A204.1 (cell line): Measurements from ENCODE around the gene GPC3.
"Not testable (repeated sequence)": the region's sequence is repeated elsewhere in the genome, so short reads cannot be mapped to it uniquely, and the experiment has no call there.

Source experiments
- FAIRE-seq: peaks from 2 replicates; lab custom pipeline; 2012; peaks lifted over from hg19 to GRCh38; lab: Jason Lieb, UNC

Gene GPC3

DNA sequence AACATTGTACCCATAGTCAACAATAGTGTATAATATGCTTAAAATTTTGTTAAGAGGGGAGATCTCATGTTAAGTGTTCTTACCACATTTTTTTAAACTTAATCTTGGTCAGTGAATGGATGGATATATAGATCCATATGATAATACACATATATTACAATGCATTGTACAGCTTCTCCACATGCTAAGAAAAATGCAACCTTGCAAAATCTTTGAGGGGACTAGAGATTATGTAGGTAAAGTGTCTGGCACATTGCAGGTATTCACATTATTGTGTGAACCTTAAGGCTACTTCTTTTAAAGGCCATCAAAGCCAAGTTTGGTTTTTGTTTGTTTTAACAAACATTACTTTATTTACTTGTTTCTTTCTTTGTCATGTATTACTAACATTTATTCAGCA lies 10.4 kb upstream of the GPC3 start:
- FAIRE-seq, result no peak

DNA sequence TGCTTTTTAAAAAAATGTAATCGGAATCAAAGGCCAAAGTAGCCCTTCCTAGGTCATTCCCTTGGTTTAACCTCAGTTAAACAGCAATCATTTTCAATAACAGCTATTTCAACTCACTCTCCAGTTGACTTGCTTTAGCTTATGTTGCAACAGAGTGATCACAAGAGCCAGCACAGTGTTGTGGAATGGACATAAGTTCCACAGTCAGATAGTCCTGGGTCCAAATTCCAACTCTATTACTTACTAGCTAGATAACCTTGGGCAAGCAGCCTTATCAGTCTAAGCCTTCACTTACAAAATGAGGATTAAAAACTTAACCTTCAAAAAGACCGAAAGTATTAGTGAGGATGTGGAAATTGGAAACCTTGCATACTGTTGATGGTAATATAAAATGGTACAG lies 9.2 kb upstream of the GPC3 start:
- FAIRE-seq, result no peak

DNA sequence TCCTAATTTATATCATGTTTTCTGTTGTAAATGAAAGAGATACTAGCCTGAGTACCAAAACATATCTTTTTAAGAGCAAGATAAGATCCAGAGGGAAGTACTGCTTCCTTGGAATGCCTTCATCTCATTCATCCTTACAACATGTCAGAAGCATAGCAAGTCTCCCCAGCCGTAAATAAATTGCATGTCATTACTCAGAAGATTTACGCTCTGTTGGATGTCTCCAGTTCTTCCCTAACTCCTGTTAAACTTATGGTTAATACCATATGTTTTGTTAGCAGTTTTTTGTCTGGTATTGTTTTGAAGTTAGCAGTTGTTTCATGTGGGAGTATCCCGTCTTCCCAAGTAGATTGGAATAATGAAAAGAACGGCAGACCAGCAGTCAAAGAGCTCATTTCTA lies 7.5 kb upstream of the GPC3 start:
- FAIRE-seq, result no peak

DNA sequence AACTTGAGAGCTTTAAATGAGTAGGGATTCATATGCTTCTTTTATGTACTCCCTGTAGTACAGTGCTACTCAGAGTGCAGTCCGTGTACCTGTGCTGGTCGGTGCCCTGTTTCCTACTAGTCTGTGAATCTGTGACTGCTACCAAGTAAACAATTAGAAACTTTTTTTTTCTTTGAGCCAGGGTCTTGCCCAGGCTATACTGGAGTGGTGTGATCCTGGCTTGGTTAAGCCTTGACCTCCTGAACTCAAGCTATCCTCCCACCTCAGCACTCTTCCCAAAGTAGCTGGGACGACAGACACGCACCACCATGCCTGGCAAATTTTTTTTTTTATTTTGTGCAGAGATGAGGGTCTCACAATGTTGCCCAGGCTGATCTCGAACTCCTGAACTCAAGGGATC lies 6.4 kb upstream of the GPC3 start:
- no peak for FAIRE-seq

DNA sequence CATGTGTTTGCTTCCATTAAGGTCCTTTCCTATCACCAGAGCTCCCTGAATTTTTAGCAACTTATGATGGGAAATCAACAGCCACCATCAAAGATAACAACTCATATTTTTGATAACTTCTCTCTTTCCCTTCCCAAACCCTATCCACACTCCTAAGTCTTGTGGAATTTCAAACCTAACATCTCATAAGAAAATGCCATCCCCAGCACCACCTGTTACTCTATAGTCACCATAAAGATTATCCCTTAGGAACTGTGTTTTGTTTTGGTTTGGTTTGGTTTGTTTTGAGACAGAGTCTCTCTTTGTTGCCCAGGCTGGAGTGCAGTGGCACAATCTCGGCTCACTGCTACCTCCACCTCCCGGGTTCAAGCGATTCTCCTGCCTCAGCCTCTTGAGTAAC lies 5.7 kb upstream of the GPC3 start:
- FAIRE-seq, result not testable (repeated sequence)

DNA sequence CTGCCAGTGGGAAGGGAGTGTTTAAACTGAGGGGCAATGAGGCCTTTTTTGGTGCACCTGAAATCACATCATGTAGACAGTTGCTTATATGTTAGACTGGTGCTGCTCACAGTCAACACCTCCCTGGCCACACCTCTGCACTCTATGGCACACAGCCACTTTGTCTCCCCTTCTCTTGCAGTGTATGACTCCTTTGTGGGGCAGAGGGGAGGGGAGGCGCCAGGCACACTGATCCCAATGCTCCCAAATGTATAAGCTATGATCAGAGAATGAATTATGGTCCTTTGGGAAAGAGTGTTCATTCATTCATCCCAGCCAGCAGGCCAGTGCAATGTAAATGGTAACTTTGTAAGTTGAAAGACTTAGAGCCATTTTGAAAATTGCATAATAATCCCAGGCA lies 4.6 kb upstream of the GPC3 start:
- no peak for FAIRE-seq

DNA sequence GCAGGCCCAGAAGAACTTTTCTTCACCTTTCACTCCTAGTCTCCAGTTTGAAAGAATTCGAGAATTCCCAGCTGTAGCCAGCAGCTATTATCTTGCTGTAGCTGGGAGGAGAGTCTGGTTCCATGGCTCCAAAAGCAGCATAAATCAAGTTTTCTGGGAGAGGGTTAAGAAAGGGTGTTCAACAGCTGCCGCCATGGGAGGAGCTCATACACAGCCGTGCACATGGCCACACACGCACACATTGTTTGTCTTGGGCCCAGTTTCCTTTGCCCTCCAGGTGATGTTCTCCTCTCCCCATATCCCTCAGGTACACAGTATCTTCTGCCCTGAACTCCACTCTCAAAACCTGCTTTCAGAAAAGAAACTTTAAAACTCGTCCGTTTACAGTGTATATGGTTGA lies 4.1 kb upstream of the GPC3 start:
- FAIRE-seq, result no peak

DNA sequence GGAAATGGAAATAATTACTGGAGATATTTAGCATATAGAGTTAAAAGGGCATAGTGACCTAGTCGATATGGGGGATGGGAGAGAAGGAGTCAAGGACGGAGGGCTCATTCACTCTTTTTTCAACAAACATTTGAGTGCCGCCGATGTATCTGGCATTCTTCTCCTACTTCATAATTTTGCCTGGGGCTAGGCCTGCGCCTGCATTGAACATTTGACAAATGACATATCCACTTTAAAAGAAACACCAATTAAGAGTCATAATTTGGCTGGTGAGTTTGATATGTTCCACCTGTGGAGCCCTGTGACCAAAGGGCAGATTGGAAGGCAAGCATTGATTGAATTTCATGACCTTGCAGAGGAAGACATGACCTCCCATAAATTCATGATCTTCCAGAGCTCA lies 2.6 kb upstream of the GPC3 start:
- no peak for FAIRE-seq

DNA sequence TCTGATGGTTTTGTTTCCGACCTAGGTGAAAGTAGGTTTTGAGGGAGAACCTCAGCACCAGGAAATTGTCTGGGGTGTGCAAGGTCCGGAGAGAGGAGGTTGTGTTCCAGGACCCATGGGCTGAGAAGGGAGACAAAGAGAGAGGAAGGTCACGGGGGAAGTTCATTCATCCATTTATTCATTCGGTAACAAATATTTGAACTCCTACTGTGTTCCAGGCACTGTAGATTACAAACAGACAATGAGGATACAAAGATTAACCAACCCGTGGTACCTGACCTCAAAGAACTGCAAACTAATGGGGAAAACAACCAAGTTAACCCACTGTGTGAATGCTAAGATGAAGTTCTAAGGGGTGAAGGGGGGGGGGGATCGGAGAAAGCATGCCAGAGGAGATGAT lies 1.8 kb upstream of the GPC3 start:
- FAIRE-seq, result no peak

DNA sequence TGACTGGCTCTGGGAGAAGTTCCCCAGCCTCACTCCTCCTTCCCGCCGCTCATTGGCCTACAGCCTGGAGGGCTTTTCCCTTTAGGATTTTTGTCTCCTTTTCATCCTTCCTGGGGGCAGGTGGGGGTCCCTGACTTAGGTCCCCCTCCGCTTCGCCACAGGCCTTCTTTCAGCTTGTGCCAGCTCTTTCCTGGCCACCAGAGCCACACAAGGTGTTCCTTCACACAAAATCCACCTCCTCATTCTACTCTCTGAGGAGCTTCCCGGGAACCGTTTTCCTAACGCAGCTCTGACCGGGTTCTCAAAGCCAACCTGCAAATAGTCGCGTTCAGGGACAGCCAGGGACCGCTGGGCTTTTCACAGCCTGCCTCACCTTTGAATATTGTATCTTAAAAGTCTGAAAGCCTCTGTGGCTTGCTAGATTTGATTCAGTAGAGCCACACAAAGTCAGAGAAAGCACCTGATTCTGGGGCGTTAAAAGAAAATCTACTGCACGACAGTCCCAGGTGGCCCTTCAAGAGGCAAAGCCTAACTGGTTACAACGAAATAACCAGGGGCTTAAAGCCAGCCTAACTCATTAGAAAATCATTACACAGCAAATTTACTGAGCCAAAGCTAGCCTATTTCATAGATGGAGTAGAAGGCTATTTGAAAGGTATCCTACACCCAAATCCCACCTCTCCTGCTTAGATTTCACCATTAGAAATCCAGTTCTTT lies 731 bp upstream of the GPC3 start:
- FAIRE-seq, result no peak

DNA sequence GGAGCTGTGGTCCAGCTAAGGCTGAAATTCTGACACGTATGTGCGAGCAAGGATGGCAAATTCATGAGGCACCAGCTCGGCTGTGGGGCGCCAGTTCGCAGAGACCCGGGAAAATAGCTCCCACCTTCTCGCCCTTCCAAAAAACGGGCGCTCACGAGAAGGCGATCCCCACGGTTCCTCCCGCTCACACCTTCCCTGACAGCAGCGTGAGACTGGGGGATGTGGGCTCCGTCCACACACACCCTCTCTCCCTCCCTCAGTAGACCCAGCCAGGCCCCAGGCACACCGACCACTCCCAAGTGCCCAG lies 584 bp downstream of the GPC3 start:
- FAIRE-seq, result no peak

DNA sequence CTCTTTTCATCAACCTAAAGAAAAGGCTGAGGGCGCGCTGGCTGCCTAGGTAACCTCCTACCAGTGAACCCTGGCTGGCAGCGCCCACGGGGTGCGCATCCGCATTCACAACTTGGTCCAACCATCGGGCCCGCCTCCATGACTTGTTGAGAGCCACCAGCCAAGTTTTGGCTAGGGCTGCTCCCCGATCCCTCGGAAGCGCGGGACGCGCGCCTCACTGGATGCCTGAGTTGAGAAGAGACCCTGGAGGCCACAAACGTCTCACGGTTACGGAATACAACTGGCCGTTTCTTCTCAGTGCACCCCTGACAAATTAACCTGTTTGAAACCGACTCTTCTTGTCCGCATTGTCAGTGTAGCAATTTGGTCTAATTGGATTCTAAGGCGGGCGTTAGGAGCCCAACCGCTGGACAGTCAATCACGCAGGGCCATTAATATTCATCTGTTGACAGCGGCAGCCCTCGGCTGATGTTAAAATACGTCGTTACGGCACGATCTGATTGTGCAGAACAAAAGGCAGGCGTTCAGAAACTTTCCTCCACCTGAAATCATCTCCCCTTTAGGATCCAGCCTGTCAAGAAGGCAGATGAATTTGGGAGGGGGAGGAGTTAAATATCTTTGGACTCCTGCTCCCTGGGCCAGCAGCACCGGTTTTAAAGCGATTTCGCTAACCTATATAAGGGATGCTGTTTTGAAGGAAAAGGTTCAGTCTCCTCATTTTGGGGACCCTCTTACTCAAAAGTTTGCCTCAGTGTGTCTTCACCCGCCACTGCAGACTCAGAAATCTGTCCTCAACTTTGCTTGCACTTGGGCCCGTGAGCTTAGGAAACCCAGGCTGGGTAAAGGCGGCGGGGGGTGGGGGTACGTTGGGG lies 1.2 kb downstream of the GPC3 start:
- FAIRE-seq, result no peak

DNA sequence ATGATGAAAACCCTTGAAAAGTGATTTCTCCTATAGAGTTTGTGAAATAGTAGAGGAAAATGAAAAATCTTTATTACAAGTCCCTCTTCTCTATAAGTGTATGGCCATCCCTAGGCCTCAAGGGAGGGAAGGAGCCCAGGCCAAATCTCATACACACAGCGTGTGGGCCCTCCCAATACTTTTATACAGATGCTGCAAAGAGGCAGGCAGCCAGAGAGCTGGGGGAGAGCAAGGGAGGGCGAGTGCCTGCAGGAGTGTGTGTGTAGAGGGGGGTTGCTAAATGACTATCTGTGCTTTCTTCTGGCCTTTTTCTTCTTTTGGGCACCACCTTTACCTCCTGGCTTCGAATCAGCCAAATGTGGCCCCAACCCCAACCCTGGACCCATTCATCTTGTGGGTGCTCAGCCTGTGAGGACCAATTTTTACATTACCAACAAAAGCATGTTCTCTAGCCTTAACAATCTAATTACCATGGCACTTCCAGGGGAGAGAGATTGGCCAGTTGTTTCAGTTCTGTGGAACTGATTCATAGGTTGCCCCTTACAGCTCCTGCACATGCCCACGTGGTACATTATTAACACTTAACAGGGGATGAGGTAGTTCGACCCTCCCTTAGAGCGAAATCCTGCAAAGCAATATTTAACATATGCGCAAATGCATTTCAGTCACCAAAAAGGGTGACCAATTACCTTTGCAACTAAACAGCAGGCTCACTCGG lies 2.0 kb downstream of the GPC3 start:
- no peak for FAIRE-seq

DNA sequence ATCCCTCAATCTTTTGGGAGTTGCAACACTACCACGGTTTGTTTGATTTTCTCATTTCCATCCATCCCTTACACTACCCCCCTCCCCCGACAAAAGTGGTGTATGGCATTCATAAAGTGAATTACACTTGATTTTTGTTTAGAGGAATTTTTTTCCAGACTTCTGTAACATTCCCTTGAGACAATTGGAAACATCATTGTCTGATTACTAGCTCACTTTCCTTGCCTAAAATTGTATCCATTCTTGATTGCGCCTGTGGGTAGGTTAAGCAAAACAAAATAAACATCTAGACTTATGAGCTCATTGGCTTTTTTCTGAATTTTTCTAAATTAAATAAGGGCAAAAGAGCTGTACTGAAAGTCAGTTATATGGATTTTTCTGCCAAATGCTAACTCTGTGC lies 3.5 kb downstream of the GPC3 start:
- FAIRE-seq, result no peak

DNA sequence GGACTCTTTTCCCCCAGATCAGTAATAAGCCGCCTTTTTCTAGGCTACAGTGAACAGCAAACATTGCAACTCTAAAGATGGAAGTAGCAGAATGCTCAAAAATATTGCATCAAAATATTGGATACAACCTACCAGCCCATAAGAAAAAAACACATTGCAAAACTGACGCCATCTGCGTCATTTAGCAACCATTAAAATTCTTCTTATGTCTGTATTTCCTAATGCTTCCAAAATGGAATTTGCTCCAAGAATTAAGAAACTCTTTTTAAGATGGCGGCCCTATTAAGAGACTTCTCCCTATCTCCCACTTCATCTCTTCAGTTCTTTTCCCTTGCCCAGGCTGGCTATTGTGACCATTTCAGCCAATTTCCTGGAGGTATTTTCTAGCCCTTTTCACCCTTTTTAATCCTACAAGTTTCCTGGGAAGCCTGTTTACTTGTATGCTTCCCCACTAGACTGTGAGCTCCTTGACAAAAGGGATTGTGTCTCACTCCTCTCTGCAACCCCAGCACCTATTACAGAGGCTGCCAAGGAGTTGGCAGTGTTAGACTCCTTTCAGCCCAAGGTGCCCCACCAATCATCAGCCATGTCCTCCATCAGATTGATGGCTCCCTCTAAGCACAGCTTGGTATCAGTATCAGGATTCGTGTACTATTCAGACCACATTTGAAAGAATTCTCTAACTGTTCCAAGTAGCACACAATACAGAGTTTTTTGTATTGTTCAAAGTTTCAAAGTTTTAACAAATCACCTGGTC lies 4.4 kb downstream of the GPC3 start:
- no peak for FAIRE-seq

DNA sequence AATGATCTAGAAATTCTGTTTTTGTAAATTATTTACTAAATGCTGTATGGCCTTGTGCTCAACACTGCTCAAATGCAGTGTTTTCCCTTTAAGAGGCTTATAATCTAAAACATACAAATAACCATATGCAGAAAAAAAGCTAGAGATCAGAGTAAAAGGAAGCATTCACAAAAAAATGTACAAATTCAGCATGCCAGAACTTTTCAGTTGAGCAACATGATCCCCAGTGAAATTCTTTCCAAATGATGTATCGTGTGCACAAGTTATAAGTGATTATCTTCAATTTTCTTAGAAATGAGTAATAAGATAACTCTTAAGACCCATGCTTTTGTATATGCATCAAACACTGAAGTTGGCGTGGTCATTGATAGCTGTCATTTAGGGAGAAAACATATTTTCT lies 5.0 kb downstream of the GPC3 start:
- FAIRE-seq, result no peak

DNA sequence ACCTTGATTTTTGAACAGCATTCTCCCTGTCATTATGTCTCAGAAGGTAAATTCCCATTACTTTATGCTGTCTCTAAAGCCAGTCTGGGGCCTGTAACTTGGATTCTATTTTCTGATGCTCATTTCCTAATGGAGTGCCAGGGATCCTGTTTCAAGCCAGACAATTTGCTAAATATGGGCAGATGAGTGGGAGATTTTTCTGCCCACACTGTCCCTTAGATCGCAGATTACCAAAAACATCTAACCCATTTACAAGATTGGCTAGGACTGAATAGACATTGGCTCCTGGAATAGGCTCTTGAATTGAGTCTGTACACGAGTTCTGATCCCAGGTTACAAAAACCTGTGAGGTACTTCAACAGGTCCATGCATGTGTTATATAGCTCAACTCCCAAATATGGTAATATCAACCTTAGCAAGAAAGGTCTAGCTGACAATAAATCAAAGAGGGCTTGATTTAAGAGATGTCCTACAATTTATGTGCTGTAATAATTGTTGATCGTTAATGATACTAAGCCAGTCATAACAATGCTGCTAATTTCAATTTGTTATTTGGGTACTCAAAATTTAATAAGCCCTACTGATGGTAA lies 5.7 kb downstream of the GPC3 start:
- FAIRE-seq, result no peak

DNA sequence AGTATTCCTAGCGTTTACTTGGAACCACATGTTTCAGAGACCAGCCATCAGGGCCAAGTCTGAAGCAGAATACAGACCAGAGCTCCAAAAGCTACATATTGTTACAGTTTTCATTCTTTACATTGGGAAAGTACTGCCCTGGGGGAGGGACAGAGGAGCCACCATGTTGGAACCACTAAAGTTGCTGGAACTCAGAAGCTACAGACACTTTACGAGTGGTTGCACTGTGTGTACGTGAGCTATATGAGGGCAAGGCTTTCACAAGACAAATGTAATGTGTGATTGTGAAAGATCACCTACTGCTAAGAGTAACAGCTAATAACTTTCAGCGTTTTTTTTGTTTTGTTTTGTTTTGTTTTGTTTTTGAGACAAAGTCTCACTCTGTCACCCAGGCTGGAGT lies 11.7 kb downstream of the GPC3 start:
- no peak for FAIRE-seq

DNA sequence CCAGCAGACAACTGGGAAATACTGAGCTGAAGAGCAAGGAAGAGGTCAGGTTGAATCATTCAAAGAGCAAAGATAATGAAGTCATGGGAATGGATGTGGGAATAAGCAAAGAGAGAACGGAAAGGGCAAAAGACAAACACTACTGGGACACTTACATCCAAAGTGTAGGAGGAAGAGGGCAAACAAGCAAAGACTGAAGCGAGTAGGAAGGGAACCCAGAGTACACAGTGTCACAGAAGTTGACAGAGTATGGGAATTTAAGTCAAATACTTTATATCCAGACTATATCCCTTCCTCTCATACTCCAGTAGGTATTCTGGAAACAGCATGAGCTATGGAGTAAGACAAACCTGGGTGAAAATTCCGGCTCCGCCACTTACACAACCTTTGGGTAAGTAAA lies 12.5 kb downstream of the GPC3 start:
- no peak for FAIRE-seq

DNA sequence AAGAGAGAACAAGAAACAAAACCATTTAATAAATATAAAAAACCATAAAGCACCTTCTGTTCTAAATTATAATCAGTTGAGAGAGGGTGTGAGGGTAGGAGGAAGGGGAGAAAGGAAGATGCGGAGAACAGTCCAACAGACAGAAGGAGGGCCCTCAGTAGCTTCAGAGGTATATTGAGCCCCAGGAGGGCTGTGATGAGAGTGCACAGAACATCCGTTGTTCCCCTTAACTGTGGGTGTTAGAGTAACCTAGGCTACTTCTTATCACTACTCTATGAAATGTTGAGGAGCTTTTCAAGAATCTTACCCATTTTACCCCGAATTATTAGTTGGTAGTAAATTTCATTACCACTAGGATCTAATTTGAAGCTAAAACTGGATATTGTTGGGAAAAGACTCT lies 13.8 kb downstream of the GPC3 start:
- no peak for FAIRE-seq

DNA sequence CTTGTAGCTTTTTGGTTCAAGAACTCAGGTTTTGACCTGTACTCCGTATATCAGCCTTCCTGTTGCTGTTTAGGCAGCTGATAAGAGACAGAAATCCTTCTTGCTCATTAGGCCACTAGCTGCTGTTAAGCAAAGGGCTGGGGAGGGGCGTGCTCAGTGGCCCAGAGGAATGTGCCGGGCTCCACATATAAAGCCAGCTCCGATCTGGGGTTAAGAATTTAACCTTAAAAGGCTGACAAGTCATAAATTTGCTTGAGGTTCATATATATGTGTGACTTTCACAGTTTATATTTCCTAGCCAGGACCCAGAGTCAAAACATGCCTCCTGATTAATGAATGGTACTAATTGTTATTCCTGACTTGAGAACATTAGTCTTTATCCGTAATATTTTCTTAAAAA lies 15.3 kb downstream of the GPC3 start:
- no peak for FAIRE-seq

DNA sequence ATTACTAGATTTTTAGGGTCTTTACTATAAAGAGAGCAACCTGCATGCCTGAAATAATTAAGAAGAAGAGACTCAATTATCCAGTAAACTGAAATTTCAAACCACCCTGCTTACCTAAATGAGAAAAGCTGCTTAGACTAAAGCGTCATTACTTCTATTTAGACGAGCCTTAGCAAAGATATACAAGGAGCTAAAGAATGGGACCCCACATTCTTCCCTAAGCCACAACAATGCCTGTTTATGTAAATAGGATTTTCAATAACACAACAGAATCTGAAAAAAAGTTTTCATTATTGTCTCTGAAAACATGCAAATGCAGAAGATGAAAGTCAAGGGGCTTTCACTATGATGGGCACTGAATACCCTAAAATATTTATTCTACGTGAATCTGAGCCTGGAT lies 16.2 kb downstream of the GPC3 start:
- no peak for FAIRE-seq
